Measurements from ENCODE around the gene ADIPOR2.
A peak's percentile ranks its signal among the peaks of the same experiment; 100 is the strongest.

The ADIPOR2 gene

DNA sequence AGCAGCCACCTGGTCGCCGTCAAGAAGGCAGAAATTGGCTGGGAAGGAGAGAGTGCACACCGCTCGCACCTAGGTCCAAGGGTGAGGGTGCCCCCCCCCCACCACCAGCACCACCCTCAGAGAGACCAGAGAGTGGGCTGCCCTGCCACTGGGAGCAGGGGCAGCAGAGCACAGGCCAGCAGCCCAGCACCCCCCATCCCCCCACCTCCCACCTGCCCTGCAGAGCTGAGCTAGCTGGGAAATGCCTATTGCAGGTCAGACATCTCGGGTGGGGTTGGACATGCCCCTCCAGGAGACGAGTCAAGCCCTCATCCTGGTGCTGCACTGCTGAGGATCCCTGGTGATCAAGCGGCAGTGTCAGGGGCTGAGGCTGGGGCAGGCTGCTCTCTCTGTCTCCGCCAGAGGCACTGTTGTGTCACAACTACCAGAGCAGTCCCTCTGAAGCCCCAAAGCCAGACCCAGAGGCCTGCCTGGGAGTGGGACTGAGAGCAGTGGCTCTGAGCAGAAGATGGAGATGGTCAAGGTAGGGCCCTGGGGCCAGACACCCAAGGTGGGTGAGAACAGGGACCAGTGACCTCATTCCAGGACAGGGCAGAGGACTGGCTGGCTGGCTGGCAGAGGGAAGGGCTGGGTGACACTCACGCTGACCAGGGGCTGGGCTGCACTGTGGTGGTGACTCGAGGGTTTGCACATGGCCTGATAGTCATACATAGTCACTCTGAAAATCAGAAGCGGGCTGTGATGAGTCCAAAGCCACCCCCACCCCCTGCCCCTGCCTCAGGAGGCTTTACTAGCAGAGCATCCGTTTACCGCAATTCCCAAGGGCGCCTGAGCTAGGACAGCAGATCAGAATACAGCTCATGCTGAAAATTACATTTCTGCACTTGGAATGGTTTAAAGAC lies 109.8 kb downstream of the ADIPOR2 start:
- DNase-seq = no peak

DNA sequence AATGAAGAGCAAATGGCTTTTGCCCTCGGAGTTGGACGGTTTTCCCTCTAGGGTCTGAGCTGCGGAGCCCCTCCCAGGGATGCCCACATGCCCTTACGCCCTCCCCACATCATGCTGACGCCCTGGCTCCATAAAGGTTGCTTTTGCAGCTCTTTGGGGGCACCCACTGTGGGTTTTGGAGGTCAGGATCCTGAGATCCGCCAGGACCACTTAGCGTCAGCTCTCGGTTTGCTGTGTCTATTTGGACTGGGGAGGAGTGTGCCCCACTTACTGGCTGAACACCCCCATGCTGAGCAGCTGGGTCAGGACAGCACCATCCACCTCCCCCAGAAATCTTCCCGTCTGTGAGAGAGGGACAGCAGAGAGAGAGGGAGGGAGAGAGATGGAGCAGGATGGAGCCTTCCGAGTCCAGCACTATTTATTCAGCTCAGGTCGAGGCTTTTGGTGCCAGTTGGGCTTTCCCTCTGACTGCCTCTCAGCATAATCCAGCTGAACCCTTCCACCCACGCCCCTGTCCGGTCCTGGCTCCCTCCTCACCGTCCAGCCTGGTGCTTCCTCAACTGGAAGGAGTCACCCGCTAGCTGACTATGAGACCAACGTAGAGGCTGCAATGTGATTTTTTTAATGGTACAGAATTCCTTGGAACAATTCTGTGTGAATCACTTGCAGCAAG lies 110.6 kb downstream of the ADIPOR2 start:
- no peak for DNase-seq

DNA sequence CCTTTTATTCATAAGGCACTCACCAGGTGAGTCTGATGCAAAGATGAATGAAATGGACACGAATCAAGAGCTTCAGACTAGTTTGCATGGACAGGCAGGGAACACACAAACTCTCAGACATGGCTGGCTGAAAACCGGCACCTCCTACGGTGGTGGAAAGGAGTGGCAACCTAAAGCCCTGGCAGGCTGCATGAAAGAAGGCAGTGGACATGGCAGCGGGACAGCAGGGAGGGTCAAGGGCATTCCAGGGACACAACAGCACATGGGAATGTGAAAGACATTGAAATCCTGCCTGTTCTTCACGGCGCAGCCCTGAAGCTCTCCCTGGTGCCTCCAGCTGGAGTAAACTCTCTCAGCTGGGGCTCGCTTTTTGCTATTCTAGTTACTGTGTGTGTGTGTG lies 112.9 kb downstream of the ADIPOR2 start:
- DNase-seq = no peak

DNA sequence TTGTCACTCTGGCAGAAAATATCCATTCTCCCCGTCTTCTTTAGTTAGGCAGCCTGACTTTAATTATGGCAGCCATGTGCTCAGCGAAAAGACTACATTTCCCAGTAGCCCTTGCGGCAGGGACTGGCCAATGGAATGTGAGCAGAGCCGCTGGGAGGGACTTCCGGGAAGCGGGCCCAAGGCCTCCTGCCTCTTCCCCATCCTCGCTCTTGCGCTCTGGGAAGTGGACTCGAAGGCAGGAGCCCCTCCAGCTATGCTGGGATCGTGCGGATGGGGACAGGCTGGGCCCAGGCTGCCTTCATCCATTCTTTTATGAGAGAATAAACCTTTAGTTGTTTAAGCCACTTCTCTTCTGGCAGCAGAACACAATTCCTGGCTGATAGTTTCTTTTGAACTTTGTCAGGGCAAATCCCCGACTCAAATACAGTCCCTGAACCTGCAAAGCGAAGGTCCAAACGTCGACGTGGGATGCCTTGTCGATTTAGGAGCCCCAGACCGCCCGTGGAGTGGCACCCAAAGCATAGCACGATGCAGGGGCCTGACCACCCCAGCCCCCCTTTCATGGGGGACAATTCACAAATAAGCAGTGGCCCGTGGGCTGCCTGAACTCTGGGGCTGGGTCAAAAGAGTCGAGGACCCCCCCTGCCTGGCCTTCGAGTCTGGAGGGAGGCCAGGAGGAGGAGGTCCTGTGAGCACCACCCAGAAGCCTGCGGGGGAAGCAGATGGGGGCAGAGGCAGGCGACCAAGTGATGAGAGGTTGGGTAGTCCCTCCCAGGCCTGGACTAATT lies 113.9 kb downstream of the ADIPOR2 start:
- peak in 1 of 2 experiments; percentile 70 for DNase-seq

DNA sequence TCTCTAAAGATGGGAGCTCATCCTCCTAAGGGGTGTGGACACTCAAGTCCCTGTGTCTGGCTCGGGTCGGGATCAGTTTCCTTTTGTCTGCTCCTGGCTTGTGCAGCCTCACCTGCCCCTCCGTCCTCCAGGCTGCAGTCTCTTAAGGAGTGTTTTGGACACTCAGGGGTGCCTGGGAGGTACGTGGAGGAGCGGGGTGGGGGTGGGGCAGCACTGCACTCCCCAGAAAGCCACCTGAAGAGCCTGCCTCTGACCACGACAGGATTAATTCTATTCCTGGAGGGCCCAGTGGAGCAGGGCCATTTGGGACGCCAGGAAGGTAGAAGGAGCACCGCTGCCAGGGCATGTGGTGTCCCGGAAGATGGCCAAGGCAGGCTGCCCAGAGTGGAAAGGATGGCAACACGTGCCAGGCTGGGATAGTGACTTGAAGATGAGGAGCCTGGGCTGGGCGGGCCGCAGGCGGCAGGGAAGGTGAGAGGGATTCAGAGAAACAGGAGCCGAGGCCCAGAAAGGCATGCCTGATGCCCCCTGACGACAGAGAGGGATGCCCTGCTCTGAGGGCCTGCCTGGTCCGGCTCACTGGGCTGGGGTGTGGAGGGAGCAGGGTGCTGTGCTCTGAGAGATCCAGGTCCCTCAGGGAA lies 114.7 kb downstream of the ADIPOR2 start:
- peak; percentile 27 to 65 for DNase-seq

DNA sequence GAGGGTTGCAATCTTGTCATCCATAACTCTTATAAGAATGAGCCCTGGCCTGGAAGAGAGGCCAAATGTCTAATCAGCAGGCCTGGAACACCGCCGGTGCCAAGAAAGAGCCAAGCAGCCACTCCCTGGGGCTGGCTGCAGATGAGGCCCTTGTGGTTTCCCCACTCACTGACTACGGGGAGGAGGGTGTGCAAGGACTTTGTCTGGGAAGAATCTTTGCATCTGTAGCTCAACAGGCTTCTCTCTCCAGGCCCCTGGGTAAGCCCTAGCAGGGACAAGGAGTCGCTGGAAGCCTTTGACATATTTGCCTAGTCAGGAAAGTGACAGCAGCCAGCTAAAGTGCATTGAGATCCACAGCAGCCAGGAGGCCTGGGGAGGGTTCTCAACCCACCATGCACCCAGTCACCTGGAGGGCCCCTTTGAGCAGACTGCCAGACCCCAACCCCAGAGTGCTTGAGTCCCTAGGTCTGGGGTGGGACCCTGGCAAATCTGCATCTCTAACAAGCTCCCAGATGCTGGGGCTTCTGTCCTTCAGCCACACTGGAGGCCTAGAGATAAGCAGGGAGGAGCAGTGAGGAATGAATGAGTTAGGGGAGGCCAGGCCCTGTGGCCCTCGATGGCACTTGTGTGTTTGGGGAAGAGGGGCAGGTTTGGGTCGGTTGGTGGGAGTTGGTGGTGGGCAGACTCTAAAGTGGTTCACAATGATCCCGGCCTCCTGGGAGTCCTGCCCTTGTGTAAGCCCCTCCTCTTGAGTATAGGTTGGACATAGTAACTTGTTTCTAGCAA lies 115.6 kb downstream of the ADIPOR2 start:
- DNase-seq = no peak

DNA sequence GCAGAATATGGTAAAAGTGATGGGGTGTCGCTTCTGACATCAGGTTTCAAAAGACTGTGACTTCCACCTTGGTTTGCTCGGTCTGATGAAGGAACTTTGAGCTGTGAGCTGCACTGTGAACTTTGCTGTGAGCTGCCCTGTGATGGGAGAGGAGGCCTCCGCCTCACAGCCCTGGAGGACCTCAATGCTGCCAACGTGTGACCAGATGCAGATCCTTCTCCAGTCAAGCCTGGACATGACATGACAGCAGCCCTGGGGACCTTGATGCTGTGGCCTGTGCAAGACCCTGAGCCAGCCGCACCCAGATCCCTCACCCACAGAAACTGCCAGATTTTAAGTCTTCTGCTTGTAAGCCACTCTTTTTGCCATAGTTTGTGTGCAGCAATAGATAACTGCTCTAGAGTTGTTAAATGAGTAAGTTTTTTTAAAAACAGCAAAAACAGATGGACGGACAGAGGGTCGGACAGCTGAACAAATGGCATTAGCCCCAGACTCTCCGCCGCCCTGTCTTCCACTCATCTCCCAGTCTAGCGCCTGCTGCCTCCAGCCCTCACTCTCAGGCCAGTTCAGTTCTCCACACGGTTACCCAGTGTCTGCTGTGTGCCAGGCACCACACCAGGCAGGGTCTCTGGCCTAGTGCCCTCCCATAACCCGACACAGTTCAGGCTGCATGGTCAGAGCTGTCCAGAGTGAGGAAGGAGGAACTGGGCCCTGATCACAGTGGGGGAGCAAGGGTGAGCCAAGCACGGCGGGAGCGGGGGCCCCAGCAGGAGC lies 116.4 kb downstream of the ADIPOR2 start:
- DNase-seq = no peak

DNA sequence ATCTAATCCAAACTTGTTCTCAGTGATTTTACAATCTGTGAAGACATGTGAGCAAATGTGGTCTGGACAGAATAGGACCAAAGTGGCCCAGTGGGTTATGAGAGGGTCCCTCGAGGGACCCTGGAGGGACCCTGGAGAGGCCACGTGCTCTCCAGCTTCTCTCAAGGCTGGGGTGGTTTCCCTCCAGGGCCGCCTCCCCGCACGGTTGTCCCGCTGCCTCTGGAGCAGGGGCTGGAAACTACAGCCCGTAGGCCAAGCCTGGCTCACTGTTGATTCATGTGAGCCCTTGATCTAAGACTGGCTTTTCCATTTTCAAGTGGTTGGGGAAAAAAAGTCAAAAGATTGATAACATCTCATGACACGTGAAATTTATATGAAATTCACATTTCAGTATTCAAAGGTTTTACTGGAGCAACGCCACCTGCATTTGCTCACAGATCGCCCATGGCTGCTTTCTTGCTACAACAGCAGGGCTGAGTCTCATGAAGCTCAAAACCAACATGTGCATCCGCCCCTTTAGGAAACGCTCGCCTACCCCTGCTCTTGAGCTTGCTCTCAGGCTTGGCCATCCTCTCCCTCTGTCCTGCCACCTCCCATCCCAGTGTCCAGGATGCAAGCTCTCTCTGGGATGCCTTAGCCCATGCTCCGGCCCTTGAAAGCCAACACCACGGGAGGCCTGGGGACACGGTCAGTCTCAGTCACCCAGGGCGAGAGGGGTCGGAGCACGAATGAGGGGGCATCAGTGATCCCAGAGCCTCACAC lies 117.3 kb downstream of the ADIPOR2 start:
- DNase-seq = no peak

DNA sequence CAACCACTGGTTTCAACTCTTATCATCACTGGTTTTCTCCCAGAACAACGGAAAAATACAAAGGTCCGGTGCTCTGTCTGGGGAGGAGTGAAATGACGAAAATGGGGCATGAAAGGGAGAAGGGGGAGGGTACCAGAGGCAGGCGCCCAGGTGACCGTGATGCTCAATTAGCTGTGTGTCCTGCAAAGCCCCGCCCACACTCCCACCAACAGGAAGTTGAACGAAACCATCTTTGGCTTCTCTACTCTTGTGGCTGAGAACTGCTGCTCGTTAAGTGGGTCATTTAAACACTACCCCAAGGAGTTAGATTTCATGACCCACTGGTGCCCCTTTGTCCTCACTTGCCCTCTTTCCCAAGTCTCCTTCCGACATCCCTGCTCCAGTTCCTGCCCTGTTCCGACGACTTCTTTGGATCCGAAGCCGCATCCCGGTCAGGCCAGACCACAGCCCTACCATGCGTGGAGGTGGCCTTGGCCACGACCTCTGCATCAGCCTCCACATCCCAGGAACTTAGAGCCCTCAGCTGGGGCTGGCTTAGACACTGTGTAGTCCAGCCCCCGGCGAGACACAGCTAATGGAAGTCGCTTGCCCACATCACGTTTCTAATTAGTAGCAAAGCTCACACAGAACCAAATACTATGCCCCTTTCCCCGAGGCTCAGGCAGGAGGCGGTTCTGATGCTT lies 118.1 kb downstream of the ADIPOR2 start:
- no peak for DNase-seq

DNA sequence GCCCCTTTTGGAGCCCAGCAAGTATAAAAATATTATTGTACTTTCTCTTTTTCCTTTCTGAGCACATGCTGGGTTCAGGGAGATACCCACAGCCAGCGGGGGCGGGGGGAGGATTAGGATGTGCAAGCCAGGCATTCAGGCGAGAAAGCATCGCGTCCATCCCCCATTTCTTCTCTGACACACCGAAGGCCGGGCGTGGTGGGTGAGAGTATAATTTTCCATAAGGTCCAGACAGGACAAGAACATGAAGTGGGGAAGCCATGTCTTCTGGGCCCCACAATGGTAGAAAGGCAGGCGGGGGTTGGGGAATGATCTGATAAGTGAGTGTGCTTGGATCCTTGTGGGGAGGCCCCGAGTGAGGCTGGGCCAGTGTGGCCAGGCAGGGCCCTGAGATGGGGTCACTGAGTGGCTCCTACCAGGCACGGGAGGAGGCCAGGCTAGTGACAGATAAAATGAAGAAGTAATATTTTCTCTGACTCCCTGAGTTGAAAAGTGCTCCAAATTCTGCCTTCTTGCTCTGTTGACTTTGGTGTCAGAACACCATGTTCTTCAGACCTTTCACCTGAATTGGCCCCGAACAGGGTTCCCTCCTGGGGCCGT lies 118.8 kb downstream of the ADIPOR2 start:
- DNase-seq = no peak

DNA sequence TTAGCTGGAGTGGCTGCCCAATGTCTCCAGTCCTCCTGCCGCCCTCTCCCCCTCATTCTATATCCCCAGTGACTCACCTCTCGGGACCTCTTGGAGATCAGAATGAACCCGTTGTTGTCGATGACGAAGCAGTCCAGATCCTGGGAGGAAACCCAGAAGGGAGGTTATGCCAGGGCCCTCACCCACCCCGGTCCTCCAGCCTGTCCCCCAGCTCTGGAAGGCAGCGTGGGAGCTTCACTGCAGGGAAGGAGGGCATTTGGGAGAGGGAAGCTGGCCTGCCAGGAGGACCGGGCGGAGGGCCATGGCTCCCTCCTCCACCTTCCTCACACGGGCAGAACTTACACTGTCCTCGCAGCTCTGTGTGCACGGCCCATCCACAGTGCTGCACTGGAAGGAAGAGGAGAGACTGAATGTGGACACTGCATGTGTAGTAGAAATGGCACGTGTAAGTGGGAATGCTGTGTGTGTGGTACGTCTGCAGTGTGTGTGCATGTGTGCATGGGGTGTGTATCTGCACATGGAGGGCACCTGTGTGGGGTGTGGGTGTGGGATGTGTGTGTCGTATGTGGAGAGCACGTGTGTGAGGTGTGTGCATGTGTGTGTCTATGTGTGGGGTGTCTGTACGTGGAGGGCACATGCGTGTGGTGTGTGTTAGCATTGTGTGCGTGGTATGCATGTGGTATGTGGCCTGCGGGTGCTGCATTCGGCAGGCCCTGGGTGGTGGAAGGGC lies 119.5 kb downstream of the ADIPOR2 start:
- DNase-seq = no peak

DNA sequence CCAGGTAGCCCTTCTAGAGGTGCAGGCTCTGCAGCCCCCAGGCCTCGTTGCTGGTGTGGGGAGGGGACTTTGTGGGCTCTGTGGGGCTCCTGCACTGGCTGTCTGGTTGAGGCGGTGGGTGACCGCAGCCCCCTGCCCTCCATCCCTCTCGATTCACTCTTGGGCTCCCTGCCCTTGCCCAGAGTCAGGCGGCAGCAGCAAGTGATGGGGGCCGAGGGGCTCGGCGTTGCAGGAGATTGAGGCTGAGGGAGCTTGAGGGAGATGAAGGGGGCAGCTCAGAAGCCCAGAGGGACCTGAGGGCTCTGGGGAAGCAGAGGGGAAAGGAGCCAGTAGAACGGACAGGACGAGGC lies 120.0 kb downstream of the ADIPOR2 start:
- no peak for DNase-seq

DNA sequence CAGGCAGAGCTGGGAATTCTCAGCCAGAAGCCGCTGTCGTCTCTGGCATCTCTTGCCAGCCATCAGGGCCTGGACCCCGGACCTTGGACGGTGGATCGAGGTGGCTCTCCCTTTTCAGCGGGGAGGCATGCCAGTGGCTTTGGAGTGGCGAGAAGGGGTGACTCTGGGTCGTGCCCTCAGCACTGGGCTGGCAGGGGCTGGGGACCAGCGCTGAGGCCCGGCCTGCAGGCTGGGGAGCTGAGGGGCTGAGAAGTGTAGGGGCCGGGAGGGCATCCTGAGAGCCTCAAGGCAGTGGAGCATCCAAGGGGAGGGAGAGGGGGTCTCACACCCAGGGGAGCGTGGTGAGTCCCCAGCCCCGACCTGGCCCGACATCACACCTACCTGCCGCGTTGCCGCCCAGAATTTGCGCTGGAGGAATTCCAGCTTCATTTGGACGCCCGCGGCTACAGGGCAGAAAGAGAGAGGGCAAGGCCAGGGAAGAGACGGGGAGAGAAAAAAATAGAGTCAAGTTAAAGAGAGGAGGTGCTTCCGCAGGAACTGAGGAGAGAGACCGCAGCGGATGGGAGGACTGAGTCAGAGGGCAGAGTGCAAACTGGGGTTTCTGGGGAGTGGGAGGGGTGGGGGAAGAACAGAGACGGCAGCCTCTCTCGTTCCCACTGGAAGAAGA lies 120.5 kb downstream of the ADIPOR2 start:
- no peak for DNase-seq

DNA sequence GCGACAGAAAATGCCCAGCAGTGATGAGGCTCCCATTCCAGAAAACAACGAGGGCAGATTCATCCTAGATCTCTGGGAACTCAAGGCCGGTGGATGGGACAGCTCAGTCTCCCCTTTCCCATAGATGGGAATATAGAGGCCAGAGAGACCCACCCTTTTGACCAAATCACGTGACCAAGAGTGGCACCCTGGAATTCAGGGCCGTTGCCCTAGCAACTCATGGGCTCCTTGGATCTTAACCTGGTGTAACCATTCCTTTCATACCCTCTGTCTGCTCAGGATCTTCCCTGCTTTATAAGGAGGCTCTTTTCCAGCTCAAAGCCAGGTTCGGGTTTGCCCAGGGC lies 121.0 kb downstream of the ADIPOR2 start:
- no peak for DNase-seq

DNA sequence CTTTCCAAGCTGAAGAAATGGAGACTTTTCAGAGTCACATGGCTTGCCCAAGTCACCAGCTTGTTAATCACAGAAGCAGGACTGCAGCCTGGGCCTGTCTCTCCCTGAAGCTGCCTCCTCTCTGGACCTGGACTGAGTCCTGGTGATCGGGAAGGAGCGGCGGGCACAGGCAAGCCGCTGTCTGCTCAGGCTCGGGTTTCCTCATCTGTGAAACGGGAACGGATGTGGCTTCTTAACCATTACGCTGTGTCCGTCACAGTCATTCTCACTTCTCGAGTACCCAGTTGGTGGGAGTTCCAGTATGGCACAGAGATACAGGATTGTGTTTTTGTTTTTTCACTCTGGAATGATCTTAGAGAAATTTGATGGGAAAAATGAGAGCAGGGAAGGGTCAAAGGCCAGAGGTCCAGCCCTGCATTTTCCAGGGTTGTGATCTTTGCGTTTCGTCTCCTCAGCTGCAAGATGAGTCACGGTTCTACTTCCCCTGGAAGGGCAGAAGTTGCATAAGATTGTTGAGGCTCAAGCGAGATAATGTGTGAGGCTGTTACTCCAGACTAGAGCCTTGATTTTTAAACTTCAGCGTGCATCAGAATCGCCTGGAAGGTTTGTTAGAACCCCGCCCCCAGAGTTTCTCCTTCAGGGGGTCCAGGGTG lies 121.9 kb downstream of the ADIPOR2 start:
- DNase-seq = no peak

DNA sequence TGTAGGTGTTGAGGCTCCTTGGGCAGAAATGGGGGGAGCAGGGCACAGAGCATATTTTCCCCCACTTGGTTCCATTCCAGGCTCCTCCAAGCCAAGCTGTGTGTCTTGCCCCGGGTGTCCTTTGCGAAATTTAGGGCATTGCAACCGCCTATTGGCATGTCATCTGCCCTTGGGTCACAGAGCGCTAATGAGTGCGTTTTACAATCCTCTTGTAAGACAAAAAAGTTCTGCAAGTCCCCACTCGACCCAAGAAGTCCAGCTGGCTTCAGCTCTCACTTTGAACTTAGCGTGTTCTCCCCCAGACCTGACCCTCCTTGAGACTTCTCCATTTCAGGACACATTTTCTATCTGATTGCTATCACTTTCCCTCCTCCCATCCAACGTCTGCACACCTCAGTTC lies 123.4 kb downstream of the ADIPOR2 start:
- DNase-seq = no peak

DNA sequence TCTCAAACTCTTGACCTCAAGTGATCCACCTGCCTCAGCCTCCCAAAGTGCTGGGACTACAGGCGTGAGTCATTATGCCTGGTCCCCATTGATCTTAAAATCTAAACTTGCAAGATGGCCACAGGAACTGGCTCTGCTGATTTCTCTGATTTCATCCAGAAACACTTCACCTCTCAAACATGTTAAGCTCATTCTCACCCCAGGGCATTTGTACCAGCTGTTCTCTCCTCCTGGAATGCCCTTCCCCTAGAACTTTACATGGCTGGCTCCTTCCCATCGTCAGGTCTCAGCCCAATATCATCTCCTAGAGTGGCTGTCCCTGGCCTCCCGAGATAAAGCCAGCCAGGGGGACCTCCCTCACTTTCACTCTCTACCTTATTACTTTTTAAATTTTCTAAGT lies 124.2 kb downstream of the ADIPOR2 start:
- DNase-seq = no peak

All from cerebellar nuclear complex (tissue), 1 donor.